ENCODE results near the gene PIEZO2. TPM values are rescaled to one million over a fixed set of nuclear protein-coding genes. Genes with fewer than 3 reads are reported as not detected.

The PIEZO2 gene
- total and polyA plus RNA-seq, 2 experiments from 2014 or later = 24.5 to 70.8 TPM

- no peaks in the 10 kb centered on the region for H3K9me3 ChIP-seq (ENCODE audit: low read depth)
- no peak overlapping the region for H3K4me2 ChIP-seq
- peak overlapping the region; percentile 38 for H3K27ac ChIP-seq
- no peaks in the 10 kb centered on the region for H3K36me3 ChIP-seq (replicated peaks; ENCODE audit: insufficient read depth, low read depth)
- no peaks in the 10 kb centered on the region for H4K20me1 ChIP-seq (ENCODE audit: insufficient read depth, poor library complexity, severe bottlenecking)
- no peaks in the 10 kb centered on the region for H3K79me2 ChIP-seq
- DNase-seq (ENCODE audit: low spot score) = no peak
- 80% methylated on average over 4 of the region's 4 CpGs for WGBS (ENCODE audit: low lambda C conversion rate, missing lambda C conversion rate)
- H3K4me3 ChIP-seq = no peak overlapping the region
- H3K9me2 ChIP-seq (replicated peaks; ENCODE audit: insufficient read depth) = no peaks in the 10 kb centered on the region
- no peak for TF ChIP-seq EZH2phosphoT487 (IDR thresholded peaks at IDR 0.05; ENCODE audit: low read depth, severe bottlenecking, unreplicated experiment)
- no peak for TF ChIP-seq EZH2 (IDR thresholded peaks at IDR 0.05; ENCODE audit: borderline replicate concordance)
- no peak for TF ChIP-seq CTCF (IDR thresholded peaks at IDR 0.05; ENCODE audit: poor library complexity)
- H2AFZ ChIP-seq = no peak overlapping the region
- H3K4me1 ChIP-seq (ENCODE audit: insufficient read depth) = no peaks in the 10 kb centered on the region
- no peaks in the 10 kb centered on the region for H3K27me3 ChIP-seq
Measured at GRCh38 chr18:10842371-10842770, 307.0 kb downstream of the PIEZO2 start.

- Histone ChIP-seq H3K4me1 (ENCODE audit: insufficient read depth) (no peaks in the 10 kb centered on the region), H3K4me3 (no peak overlapping the region), H3K27me3 (no peaks in the 10 kb centered on the region), H3K4me2 (no peak overlapping the region), H3K9me3 (ENCODE audit: low read depth) (no peaks in the 10 kb centered on the region), H3K9me2 (replicated peaks; ENCODE audit: insufficient read depth) (no peaks in the 10 kb centered on the region), H3K36me3 (replicated peaks; ENCODE audit: insufficient read depth, low read depth) (no peaks in the 10 kb centered on the region), H3K79me2 (no peaks in the 10 kb centered on the region), H4K20me1 (ENCODE audit: insufficient read depth, poor library complexity, severe bottlenecking) (no peaks in the 10 kb centered on the region), H3K27ac (no peak overlapping the region), H2AFZ (no peak overlapping the region)
- TF ChIP-seq CTCF (IDR thresholded peaks at IDR 0.05; ENCODE audit: poor library complexity) = no peak
- TF ChIP-seq EZH2 (IDR thresholded peaks at IDR 0.05; ENCODE audit: borderline replicate concordance) = no peak
- TF ChIP-seq EZH2phosphoT487 (IDR thresholded peaks at IDR 0.05; ENCODE audit: low read depth, severe bottlenecking, unreplicated experiment) = no peak
- no peak for DNase-seq (ENCODE audit: low spot score)
Measured at GRCh38 chr18:10841203-10841602, 308.2 kb downstream of the PIEZO2 start.

- Histone ChIP-seq H3K27me3 (no peaks in the 10 kb centered on the region), H3K9me2 (replicated peaks; ENCODE audit: insufficient read depth) (no peaks in the 10 kb centered on the region), H3K36me3 (replicated peaks; ENCODE audit: insufficient read depth, low read depth) (no peaks in the 10 kb centered on the region), H3K4me2 (no peak overlapping the region), H3K4me3 (no peak overlapping the region), H3K79me2 (no peaks in the 10 kb centered on the region), H2AFZ (no peak overlapping the region), H3K27ac (no peak overlapping the region), H4K20me1 (ENCODE audit: insufficient read depth, poor library complexity, severe bottlenecking) (no peaks in the 10 kb centered on the region), H3K4me1 (ENCODE audit: insufficient read depth) (no peaks in the 10 kb centered on the region), H3K9me3 (ENCODE audit: low read depth) (no peaks in the 10 kb centered on the region)
- no peak for TF ChIP-seq EZH2 (IDR thresholded peaks at IDR 0.05; ENCODE audit: borderline replicate concordance)
- no peak for TF ChIP-seq EZH2phosphoT487 (IDR thresholded peaks at IDR 0.05; ENCODE audit: low read depth, severe bottlenecking, unreplicated experiment)
- no peak for TF ChIP-seq CTCF (IDR thresholded peaks at IDR 0.05; ENCODE audit: poor library complexity)
- WGBS (ENCODE audit: low lambda C conversion rate, missing lambda C conversion rate) = 63% methylated on average over 2 of the region's 2 CpGs
- DNase-seq (ENCODE audit: low spot score) = no peak
Measured at GRCh38 chr18:10840743-10841142, 308.6 kb downstream of the PIEZO2 start.

- TF ChIP-seq CTCF (IDR thresholded peaks at IDR 0.05; ENCODE audit: poor library complexity) (no peak), EZH2 (IDR thresholded peaks at IDR 0.05; ENCODE audit: borderline replicate concordance) (no peak), EZH2phosphoT487 (IDR thresholded peaks at IDR 0.05; ENCODE audit: low read depth, severe bottlenecking, unreplicated experiment) (no peak)
- no peaks in the 10 kb centered on the region for H4K20me1 ChIP-seq (ENCODE audit: insufficient read depth, poor library complexity, severe bottlenecking)
- H3K4me2 ChIP-seq = no peak overlapping the region
- no peaks in the 10 kb centered on the region for H3K36me3 ChIP-seq (replicated peaks; ENCODE audit: insufficient read depth, low read depth)
- no peak for DNase-seq (ENCODE audit: low spot score)
- H3K27me3 ChIP-seq = no peaks in the 10 kb centered on the region
- no peak overlapping the region for H2AFZ ChIP-seq
- H3K9me3 ChIP-seq (ENCODE audit: low read depth) = no peaks in the 10 kb centered on the region
- 95% methylated on average over 1 of the region's 1 CpG for WGBS (ENCODE audit: low lambda C conversion rate, missing lambda C conversion rate)
- H3K79me2 ChIP-seq = no peaks in the 10 kb centered on the region
- no peaks in the 10 kb centered on the region for H3K9me2 ChIP-seq (replicated peaks; ENCODE audit: insufficient read depth)
- H3K4me1 ChIP-seq (ENCODE audit: insufficient read depth) = no peaks in the 10 kb centered on the region
- peak overlapping the region; percentile 55 for H3K27ac ChIP-seq
- H3K4me3 ChIP-seq = no peak overlapping the region
Measured at GRCh38 chr18:10839421-10839820, 309.9 kb downstream of the PIEZO2 start.

Data from hepatocyte (in vitro differentiated cells).